Activated CD4-positive, alpha-beta T cell treated with anti-CD3 and anti-CD28 coated beads, Interleukin-2, amount 50 U/mL, for 48 hours (primary cell): ENCODE data around the gene GUCY1A1.

Experiments used
- DNase-seq, 2 experiments: peaks; one replicate each; pipeline ENCODE4 v3.0.0-alpha.2; 2020

Gene GUCY1A1

GRCh38 chr4:155694100-155694785 is 27.6 kb downstream of the GUCY1A1 start:
- DNase-seq: no peak

GRCh38 chr4:155696226-155696625 is 29.6 kb downstream of the GUCY1A1 start:
- DNase-seq: no peak

GRCh38 chr4:155696726-155697125 is 30.1 kb downstream of the GUCY1A1 start:
- no peak for DNase-seq

DNA sequence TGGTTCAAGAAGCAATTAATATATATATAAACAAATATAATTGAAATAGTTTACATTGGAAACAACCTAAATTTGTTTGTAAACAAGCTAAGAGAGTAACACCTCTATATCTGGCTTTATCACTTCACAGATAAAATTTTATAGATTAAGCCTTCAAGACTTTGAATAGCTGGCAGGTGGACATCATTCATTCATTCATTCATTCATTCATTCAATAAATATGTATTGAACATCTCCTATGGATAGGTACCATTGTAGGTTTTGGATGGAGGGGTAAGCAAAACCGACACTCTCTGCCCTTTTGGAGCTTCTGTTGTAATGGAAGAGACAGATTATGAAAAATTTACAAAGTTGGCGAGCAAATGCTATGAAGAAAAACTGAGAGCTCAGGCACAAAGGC is 35.2 kb downstream of the GUCY1A1 start:
- DNase-seq: no peak

DNA sequence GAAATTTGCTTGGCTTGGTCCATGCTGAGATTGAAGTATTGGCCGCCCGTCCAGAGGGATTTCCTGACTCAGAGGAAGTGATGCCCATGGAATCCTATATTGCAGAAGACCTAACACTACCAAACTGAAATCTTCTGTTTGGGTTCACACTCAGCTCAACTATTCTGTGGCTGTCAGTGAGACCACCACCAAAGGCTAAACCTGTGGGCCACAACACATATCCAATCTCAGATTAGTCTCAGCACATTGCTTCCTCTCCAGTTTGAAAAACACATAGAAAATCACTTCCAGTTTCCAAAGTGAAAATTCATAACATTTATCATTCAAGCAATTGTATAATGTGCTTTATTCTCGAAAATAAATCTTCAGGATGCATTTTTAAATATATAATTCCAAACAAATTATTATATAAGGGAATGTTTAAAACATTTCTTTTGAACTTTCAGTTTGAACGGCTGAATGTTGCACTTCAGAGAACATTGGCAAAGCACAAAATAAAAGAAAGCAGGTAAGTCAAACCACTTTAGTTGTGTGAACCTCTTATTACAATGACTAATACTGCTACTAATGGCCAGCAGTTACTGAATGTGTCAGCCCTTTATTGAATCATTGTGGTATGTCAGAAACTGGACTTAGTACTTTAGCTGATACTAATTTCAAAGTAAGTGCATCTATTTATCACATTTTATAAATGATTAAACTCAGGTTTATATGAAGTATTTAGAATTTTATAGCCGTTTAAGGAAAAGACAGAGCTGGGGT is 37.0 kb downstream of the GUCY1A1 start:
- DNase-seq: no peak

DNA sequence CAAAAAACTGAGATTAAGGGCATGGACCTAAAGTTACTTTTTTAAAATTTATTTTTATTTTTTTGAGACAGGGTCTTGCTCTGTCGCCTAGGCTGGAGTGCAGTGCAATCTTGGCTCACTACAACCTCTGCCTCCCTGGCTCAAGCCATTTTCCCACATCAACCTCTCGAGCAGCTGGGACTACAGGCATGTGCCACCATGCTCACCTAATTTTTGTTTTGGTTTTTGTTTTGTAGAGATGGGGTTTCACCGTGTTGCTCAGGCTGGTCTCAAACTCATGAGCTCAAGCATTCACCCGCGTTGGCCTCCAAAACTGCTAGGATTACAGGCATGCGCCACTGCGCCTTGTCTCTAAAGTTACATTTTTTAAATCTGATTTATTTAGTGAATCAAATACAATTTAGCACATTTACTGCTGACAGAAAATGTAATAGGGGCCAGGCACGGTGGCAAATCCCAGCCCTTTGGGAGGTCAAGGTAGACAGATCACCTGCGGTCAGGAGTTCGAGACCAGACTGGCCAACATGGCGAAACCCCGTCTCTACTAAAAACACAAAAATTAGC is 38.3 kb downstream of the GUCY1A1 start:
- DNase-seq: no peak

- DNase-seq: no peak
Measured at GRCh38 chr4:155705664-155706063, 39.0 kb downstream of the GUCY1A1 start.

DNA sequence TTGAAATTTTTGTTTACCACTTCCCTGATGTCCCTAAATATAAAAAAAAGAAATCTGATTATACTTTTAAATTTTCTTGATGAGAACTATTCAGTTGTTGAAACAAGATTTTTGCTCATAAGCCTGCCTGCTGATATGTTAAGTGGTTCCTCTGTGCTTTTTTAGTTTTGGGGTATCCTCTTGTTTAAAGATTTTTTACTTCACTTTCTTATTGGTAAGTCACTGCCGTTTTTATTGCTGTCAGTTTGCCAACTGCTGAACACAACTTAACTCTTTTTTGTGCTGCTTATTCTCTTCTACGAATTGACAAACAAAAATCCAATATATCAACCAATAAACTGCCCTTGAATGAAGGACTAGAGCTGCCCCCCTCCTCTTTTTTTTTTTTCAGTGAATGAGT is 39.5 kb downstream of the GUCY1A1 start:
- DNase-seq: no peak

DNA sequence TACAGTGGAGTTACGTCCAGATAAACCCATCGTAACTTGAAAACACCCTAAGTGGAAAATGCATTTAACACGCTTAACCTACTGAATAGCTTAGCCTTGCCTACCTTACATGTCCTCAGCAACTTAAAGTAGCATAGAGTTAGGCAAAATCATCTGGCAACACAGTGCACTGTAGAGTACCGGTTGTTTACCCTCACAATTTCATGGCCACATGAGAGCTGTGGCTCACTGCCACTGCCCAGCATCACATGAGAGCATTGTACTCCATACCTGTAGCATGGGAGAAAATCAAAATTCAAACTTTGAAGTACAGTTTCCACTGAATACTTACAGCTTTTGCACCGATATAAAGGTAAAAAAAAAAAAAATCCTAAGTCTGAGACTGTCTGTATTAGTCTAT is 40.6 kb downstream of the GUCY1A1 start:
- DNase-seq: no peak

- no peak for DNase-seq
Measured at GRCh38 chr4:155708782-155709181, 42.1 kb downstream of the GUCY1A1 start.

GRCh38 chr4:155709918-155710317 is 43.3 kb downstream of the GUCY1A1 start:
- no peak for DNase-seq

DNA sequence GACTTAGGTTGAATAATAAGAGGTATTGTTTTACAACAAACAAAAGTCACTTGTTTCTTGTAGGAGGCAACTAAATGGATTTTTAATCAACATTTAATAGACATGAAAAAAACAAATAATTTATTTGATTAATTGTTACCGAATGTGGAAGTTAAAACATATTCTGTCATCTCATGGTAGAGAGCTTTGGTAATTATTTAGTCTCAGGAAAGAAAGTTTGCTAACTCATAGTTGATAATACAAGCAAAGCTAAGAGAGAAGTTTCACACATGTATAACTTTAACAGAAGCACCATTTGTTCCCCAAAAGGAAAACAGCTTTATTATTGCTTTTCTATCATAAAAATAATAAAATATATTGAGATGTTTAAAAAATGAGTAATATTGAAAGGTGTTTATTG is 44.9 kb downstream of the GUCY1A1 start:
- DNase-seq: no peak

DNA sequence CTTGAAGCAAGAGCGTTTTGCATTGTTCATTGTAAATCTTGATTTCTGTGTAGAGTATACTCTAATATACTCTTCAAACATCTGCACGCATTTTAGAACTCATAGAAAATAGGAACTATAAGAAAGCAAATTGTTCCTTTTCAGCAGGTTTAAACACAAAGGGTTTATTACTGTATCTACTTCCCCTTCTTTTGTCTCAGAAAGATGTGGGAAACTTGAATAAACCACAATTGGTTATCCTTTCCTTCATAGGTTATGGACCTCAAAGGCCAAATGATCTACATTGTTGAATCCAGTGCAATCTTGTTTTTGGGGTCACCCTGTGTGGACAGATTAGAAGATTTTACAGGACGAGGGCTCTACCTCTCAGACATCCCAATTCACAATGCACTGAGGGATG is 46.2 kb downstream of the GUCY1A1 start:
- DNase-seq: no peak

DNA sequence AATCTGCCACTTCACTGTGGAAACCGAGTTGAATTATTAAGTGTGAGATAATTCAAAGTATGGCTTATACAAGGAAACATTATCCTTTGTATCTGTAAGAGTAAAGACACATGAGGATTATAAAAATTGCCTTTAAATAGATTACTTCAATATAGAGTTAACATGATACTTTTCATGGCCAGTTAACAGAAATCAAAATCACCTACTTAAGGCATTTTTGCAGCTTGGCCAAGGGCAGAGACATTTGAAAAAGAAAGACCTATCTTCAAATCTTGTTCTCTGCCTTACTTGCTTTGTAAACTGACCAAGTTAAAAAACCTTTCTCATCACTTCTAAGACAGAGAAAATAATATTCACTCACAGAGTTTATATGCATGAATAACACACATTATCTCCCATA is 47.3 kb downstream of the GUCY1A1 start:
- DNase-seq: no peak

DNA sequence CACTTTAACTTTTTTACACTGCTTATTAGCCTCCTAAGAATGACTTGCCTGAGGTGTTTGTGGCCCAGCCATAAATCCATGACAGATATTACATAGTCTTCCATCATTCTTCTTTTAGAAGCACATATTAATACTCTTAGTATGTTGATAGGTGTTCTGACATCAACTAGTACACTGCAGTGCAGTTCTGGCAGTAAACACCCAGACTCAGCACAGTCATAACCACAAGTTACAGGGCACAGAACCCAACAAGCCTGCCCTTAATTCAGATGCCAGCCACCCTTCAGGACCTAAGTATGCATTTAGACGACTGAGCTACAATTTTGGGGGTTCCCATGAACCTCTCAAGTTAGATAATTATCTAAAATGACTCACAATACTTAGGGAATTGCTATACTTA is 55.7 kb downstream of the GUCY1A1 start:
- DNase-seq: no peak

GRCh38 chr4:155722816-155723499 is 56.3 kb downstream of the GUCY1A1 start:
- no peak for DNase-seq

GRCh38 chr4:155724731-155725130 is 58.1 kb downstream of the GUCY1A1 start:
- no peak for DNase-seq

- no peak for DNase-seq
Measured at GRCh38 chr4:155734065-155734464, 67.4 kb downstream of the GUCY1A1 start.

DNA sequence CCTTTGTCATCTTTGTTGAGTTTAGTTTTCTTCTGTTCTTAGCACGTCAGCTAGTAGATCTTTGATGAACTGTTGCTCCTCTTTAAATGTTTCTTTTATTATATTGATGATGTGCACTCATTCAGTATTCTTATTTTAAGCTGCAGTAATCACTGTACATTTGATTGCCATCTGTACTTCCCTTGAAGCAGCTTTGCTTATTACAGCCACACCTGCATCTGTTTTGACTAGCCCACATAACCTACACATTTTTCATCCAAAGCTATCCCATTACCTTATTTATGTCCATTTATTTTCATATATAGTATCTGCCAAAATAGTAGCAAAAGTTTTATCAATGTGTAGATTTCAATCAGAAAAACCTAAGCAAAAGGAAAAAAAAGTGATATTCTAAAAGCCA is 68.3 kb downstream of the GUCY1A1 start:
- no peak for DNase-seq

- DNase-seq: no peak
Measured at GRCh38 chr4:155735496-155735895, 68.8 kb downstream of the GUCY1A1 start.

DNA sequence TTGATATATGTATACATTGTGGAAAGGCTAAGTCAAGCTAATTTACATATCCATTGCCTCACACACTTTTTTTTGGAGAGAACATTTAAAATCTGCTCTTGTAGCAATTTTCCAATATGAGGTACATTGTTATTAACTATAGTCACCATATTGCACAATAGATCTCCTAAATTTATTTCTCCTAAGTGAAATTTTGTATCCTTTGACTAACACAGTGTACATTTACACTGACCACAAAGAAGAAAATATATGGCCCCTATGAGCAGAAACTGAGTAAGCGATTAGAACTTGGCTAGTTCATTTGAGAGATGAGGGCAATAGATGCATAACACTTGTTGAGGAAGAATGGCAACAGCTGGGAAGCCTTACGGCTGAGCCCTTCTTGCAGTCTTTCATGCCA is 71.9 kb downstream of the GUCY1A1 start:
- no peak for DNase-seq

DNA sequence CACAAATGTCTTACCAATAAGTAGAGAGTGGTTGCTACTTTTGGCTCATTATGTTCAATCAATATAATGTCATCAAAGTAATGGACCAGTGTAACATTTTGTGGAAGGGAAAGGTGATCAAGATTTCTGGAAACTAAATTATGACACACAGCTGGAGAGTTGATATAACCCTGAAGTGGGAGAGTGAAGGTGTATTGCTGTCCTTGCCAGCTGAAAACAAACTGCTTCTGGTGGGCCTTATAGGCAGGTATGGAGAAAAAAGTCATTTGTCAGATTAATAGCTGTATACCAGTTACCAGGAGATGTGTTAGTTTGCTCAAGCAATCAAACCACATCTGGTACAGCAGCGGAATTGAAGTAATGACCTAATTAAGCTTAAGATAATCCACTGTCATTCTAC is 74.9 kb downstream of the GUCY1A1 start:
- DNase-seq: no peak

GRCh38 chr4:155742310-155743015 is 75.8 kb downstream of the GUCY1A1 start:
- DNase-seq: no peak
